ENCODE data around the gene FOXN3.

DNA sequence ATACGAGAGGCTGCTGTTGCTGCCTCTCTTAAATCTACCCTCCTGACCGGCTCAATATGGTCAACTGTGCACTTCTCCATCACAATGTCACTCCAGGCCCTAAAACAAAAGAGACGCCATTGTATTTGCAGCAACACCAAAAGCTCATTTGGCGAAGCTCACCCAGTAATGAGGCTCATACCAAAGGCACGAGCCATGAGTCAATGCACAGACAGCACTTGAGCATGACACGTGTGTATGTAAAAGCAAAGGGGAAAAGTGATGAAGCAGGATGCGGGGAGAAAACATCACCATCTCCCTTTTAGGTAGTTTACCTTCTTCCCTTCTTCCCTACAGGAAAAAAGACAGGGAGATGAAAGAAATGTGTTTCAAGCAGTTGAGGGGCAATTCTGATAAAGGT, 150.3 kb downstream of the FOXN3 start:
- TF ChIP-seq, protein P1, sequence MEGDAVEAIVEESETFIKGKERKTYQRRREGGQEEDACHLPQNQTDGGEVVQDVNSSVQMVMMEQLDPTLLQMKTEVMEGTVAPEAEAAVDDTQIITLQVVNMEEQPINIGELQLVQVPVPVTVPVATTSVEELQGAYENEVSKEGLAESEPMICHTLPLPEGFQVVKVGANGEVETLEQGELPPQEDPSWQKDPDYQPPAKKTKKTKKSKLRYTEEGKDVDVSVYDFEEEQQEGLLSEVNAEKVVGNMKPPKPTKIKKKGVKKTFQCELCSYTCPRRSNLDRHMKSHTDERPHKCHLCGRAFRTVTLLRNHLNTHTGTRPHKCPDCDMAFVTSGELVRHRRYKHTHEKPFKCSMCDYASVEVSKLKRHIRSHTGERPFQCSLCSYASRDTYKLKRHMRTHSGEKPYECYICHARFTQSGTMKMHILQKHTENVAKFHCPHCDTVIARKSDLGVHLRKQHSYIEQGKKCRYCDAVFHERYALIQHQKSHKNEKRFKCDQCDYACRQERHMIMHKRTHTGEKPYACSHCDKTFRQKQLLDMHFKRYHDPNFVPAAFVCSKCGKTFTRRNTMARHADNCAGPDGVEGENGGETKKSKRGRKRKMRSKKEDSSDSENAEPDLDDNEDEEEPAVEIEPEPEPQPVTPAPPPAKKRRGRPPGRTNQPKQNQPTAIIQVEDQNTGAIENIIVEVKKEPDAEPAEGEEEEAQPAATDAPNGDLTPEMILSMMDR (IDR thresholded peaks at IDR 0.05; ENCODE audit: insufficient read depth, low read length), result no peak
- TF ChIP-seq, protein P2, sequence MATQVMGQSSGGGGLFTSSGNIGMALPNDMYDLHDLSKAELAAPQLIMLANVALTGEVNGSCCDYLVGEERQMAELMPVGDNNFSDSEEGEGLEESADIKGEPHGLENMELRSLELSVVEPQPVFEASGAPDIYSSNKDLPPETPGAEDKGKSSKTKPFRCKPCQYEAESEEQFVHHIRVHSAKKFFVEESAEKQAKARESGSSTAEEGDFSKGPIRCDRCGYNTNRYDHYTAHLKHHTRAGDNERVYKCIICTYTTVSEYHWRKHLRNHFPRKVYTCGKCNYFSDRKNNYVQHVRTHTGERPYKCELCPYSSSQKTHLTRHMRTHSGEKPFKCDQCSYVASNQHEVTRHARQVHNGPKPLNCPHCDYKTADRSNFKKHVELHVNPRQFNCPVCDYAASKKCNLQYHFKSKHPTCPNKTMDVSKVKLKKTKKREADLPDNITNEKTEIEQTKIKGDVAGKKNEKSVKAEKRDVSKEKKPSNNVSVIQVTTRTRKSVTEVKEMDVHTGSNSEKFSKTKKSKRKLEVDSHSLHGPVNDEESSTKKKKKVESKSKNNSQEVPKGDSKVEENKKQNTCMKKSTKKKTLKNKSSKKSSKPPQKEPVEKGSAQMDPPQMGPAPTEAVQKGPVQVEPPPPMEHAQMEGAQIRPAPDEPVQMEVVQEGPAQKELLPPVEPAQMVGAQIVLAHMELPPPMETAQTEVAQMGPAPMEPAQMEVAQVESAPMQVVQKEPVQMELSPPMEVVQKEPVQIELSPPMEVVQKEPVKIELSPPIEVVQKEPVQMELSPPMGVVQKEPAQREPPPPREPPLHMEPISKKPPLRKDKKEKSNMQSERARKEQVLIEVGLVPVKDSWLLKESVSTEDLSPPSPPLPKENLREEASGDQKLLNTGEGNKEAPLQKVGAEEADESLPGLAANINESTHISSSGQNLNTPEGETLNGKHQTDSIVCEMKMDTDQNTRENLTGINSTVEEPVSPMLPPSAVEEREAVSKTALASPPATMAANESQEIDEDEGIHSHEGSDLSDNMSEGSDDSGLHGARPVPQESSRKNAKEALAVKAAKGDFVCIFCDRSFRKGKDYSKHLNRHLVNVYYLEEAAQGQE (IDR thresholded peaks at IDR 0.05; ENCODE audit: insufficient replicate concordance, low read depth), result no peak
- no peak for TF ChIP-seq POLR2AphosphoS5 (IDR thresholded peaks at IDR 0.05; ENCODE audit: low read depth)
- TF ChIP-seq GABPA (IDR thresholded peaks at IDR 0.05; ENCODE audit: low read depth), result no peak

Measured in HL-60 (cell line).